Stomach smooth muscle (tissue), 2 donors: ENCODE data around the gene CDH12.
"Not testable (repeated sequence)": the region's sequence is repeated elsewhere in the genome, so short reads cannot be mapped to it uniquely, and the experiment has no call there.

Experiments
- H3K27ac ChIP-seq: one replicate; pipeline ENCODE4 v1.7.0; 2013; ENCODE audit warnings: mild to moderate bottlenecking, low read length, inconsistent platforms
- H3K27me3 ChIP-seq, 2 donors: one replicate each; pipeline ENCODE4 v1.7.0; 2013; ENCODE audit warnings: low read length in 2 of 2; ENCODE audit not compliant: insufficient read depth in 2 of 2, control insufficient read depth in 1 of 2
- H3K36me3 ChIP-seq, 2 donors: one replicate each; pipeline ENCODE4 v1.7.0; 2013; ENCODE audit warnings: low read length in 2 of 2; ENCODE audit not compliant: control insufficient read depth in 2 of 2, insufficient read depth in 2 of 2
- H3K4me1 ChIP-seq: one replicate; pipeline ENCODE4 v1.7.0; 2013; ENCODE audit warnings: low read length; ENCODE audit not compliant: control insufficient read depth, insufficient read depth
- H3K4me3 ChIP-seq, 2 donors: one replicate each; pipeline ENCODE4 v1.7.0; 2013; ENCODE audit warnings: low read length in 2 of 2
- H3K9ac ChIP-seq, 2 donors: one replicate each; pipeline ENCODE4 v1.7.0; 2013; ENCODE audit warnings: low read length in 2 of 2, mild to moderate bottlenecking in 1 of 2
- H3K9me3 ChIP-seq, 2 donors: one replicate each; pipeline ENCODE4 v1.7.0; 2013; ENCODE audit warnings: low read length in 2 of 2; ENCODE audit not compliant: control insufficient read depth in 2 of 2
- donor health status: healthy.
- donor health status: Pancreatic carcinoma.

Gene CDH12

DNA sequence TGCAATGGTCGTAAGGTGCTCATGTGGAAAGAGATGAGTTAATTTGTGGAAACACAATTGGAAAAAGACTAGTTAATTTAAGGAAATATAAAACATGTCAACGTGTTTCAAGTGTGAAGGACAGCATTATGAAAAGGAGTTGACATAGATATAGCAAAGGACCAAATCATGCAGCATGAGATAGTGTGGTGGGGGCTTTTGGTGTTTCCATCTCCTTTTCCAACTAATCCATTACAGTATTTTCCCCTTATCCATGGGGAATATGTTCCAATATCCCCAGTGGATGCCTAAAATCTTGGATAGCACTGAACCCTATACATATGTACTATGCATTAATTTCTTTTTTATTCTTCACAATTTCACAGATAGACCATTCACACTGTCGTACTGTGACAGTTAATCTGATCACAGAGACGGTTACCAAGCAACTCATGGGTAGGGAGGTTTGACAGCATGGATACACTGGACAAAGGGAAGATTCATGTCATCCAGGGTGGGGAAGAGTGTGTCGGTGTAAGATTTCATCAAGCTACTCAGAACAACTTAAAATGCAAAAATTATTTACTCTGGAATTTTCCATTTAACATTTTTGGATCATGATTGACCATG, 238.6 kb downstream of the CDH12 start:
- H3K4me1 ChIP-seq, result no peaks in the 10 kb centered on the region
- no peaks in the 10 kb centered on the region for H3K9me3 ChIP-seq
- no peaks in the 10 kb centered on the region for H3K36me3 ChIP-seq
- H3K27me3 ChIP-seq, result no peaks in the 10 kb centered on the region
- no peak overlapping the region for H3K9ac ChIP-seq
- H3K27ac ChIP-seq, result no peak overlapping the region
- no peak overlapping the region for H3K4me3 ChIP-seq

DNA sequence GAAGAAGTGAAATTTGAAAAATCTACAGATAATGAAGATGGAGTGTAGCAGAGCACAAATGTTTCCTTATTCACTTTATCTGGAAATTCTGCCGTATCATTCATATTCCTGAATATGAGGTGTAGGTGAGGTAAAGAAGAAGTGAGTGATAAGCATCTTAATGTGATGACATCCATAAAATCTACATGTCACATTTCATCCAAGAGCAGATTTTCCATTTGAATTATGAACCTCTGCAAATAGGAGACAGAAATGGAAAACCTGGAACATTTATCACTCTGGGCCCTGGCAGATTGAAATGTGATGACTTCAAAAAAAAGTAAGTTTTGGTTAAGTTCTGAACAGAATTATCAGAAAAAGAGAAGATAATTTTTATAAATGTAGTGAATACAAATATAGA, 240.2 kb downstream of the CDH12 start:
- no peak overlapping the region for H3K9ac ChIP-seq
- no peaks in the 10 kb centered on the region for H3K36me3 ChIP-seq
- H3K9me3 ChIP-seq, result no peaks in the 10 kb centered on the region
- no peak overlapping the region for H3K4me3 ChIP-seq
- no peak overlapping the region for H3K27ac ChIP-seq
- no peaks in the 10 kb centered on the region for H3K27me3 ChIP-seq
- no peaks in the 10 kb centered on the region for H3K4me1 ChIP-seq

DNA sequence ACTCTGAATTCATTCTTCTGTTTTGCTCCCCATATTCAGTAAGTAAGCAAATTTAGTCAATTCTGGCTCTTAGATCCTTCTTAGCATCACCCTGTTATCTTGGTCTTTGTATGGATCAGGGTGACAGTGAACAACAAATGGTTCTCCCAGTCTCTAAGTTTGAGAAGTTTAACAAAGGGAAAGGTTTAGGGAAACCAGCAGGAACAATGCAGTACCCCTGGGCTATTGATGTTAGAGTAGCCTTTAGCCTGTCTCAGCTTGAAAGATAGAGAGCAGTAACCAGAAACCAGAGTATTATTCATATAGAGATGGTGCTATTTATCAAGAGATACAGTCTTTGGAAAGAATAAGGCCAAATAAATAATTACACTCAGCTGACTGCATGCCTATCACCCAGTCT, 241.8 kb downstream of the CDH12 start:
- no peak overlapping the region for H3K9ac ChIP-seq
- no peaks in the 10 kb centered on the region for H3K4me1 ChIP-seq
- H3K27me3 ChIP-seq, result no peaks in the 10 kb centered on the region
- H3K9me3 ChIP-seq, result no peaks in the 10 kb centered on the region
- no peak overlapping the region for H3K4me3 ChIP-seq
- no peak overlapping the region for H3K27ac ChIP-seq
- H3K36me3 ChIP-seq, result no peaks in the 10 kb centered on the region

DNA sequence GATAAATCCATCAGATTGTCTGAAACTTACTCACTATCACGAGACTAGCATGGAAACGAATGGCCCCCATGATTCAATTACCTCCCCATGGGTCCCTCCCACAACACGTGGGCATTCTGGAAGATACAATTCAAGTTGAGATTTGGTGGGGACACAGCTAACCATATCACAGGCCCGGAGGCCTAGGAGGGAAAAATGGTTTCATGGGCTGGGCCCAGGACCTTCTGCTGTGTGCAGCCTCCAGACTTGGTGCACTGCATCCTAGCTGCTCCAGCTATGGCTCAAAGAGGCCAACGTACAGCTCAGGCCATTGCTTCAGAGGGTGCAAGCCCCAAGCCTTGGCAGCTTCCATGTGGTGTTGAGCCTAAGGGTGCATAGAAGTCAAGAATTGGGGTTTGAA, 245.6 kb downstream of the CDH12 start:
- H3K9me3 ChIP-seq, H3K4me3 ChIP-seq, H3K9ac ChIP-seq, H3K27me3 ChIP-seq, H3K27ac ChIP-seq, H3K4me1 ChIP-seq, H3K36me3 ChIP-seq: not testable (repeated sequence)

DNA sequence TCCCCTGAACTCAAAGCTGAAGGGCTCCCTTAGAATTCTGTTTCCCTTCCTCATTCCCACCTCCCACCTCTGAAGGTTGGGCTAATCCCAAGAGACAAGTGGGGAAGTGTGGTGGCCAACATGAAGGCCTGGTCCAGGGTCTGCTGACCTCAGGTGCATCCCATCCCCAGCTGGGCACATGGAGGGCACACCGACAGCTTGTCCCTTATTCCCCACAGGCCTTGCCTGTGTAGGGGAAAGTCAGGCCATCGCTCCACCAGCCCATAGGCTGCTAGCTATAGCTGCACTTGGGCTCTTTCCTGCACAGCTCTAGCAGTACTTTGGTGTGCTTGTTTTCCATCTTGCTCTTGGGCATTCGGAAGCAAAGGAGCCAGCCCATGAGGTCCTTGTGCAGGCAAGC, 247.7 kb downstream of the CDH12 start:
- no peaks in the 10 kb centered on the region for H3K36me3 ChIP-seq
- H3K9me3 ChIP-seq, result no peaks in the 10 kb centered on the region
- H3K4me3 ChIP-seq, result no peak overlapping the region
- H3K4me1 ChIP-seq, result no peaks in the 10 kb centered on the region
- no peak overlapping the region for H3K27ac ChIP-seq
- H3K27me3 ChIP-seq, result no peaks in the 10 kb centered on the region
- no peak overlapping the region for H3K9ac ChIP-seq

DNA sequence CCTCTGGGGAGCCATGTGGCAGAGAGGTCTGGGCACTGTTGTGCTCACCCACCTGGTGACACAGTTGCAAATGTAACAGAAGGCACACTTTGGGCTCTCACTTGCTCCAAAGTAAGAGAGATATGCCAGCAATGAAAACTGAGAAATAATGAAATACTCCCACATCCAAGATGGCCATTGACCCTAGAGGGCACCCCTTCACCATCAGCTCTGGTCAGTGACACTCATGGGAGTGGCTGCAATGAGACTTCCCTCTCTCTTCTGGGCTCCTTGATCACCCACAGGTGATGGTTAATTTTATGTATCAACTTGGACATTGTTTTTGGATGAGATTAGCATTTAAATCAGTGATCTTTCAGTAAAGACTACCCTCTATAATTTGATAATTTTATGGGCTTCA, 248.4 kb downstream of the CDH12 start:
- Histone ChIP-seq H3K27ac (no peak overlapping the region), H3K36me3 (no peaks in the 10 kb centered on the region), H3K4me1 (no peaks in the 10 kb centered on the region), H3K9me3 (no peaks in the 10 kb centered on the region), H3K4me3 (no peak overlapping the region), H3K9ac (no peak overlapping the region), H3K27me3 (no peaks in the 10 kb centered on the region)

DNA sequence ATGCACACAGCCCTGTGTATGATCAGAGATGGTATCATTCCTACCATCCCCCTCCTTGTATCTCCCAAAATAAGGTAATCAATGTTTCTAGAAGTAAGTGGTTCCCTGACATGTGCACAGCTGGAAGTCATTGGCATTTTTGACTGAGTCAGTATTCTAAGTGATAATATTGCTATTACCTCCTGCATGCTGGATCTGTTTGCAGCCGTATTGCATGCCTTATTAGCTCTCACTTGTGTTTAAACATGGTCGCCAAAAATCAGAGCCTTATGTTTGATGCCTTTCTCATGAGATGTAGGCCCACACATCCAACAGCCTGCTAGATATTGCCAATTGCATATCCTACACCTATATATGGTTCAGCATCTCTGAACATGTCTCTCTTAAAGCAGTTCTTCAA, 254.3 kb downstream of the CDH12 start:
- Histone ChIP-seq H3K9me3 (no peaks in the 10 kb centered on the region), H3K9ac (no peak overlapping the region), H3K27me3 (no peaks in the 10 kb centered on the region), H3K4me1 (no peaks in the 10 kb centered on the region), H3K4me3 (no peak overlapping the region), H3K27ac (no peak overlapping the region), H3K36me3 (no peaks in the 10 kb centered on the region)

DNA sequence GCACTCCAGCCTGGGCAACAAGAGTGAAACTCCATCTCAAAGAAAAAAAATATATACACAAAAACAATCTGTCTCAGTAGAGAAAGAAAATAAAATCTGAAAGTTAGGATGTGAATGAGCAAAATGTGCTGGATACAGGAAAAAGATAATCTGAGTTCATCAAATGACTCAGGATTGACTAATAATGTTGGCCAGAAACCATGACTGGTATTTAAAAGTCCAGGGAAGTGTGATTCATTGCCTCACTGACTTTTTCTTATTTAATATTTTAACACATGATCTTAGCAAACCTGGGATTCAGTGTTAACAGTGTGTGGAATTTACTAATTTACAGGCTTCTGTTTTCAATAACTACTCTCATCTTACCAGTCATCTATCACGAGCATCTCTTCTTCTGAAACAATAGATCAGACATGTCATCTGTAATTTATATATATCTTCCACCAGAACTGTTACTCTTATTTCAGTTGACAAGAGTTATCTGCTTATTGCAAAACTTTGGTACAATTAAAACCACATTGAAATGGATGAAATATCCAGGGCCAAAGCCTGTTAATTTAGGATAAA, 256.7 kb downstream of the CDH12 start:
- no peak overlapping the region for H3K9ac ChIP-seq
- H3K9me3 ChIP-seq, result no peaks in the 10 kb centered on the region
- H3K4me3 ChIP-seq, result no peak overlapping the region
- H3K4me1 ChIP-seq, result no peaks in the 10 kb centered on the region
- no peaks in the 10 kb centered on the region for H3K27me3 ChIP-seq
- no peaks in the 10 kb centered on the region for H3K36me3 ChIP-seq
- no peak overlapping the region for H3K27ac ChIP-seq

DNA sequence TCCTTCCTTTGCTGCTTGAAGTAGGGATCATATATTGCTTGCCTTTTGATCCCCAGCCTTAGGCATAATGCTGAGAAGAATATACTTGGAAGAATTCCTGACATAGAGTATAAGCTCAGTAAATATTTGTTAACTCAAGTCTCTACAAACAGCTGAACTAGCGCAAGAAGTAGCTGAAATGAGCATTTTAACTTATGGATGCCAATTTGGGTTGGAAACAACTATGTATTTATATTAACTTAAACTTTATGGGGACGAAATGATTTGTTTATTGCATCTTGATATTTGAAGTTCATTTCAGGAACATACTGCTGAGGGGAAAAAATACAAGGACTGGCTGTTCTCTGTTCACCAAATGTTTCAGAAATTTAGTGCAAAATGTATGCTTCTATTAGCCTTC, 258.7 kb downstream of the CDH12 start:
- Histone ChIP-seq H3K36me3 (no peaks in the 10 kb centered on the region), H3K27me3 (no peaks in the 10 kb centered on the region), H3K9me3 (no peaks in the 10 kb centered on the region), H3K27ac (no peak overlapping the region), H3K4me3 (no peak overlapping the region), H3K4me1 (no peaks in the 10 kb centered on the region), H3K9ac (no peak overlapping the region)

DNA sequence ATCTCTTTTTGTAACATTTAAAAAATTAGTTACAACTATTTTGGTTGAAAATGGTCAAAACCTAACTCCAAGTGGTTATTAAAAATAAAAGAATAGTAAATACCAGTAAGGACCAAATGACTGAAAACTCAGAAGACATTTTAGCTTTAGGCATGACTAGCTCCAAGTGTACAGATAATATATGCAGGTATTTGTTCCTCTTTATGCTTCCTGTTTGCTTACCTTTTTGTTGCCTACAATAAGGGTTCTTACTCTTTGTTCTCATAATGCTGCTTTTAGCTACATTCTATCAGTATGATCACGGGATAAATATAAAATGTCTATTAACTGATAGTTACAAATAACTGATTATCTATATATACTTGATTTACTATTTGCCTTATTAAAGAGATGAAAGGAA, 259.6 kb downstream of the CDH12 start:
- H3K36me3 ChIP-seq, result no peaks in the 10 kb centered on the region
- no peak overlapping the region for H3K27ac ChIP-seq
- H3K4me3 ChIP-seq, result no peak overlapping the region
- H3K9me3 ChIP-seq, result no peaks in the 10 kb centered on the region
- no peaks in the 10 kb centered on the region for H3K27me3 ChIP-seq
- H3K9ac ChIP-seq, result no peak overlapping the region
- no peaks in the 10 kb centered on the region for H3K4me1 ChIP-seq

DNA sequence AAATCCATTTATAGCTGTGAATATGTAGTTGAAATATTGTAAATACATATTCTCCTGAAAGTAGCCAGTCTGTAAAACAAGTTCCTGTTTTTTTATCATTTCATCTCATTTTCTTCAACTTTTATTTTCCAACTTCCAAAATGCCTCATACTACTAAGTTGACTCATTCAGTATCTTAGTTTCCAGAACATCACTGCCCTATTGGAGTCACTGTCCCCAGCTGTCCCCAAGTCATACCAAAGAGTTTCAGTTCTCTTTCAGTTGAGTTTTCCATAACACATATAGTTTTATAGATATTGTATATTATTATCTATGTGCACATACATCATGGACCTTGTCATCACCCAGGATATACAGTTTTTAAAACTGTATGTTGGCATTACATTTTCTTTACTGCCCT, 261.7 kb downstream of the CDH12 start:
- Histone ChIP-seq H3K9ac (no peak overlapping the region), H3K9me3 (no peaks in the 10 kb centered on the region), H3K4me1 (no peaks in the 10 kb centered on the region), H3K36me3 (no peaks in the 10 kb centered on the region), H3K27me3 (no peaks in the 10 kb centered on the region), H3K27ac (no peak overlapping the region), H3K4me3 (no peak overlapping the region)
